Endothelial cell of umbilical vein (primary cell): ENCODE data around the gene DEPDC5. TPM values are rescaled to one million over a fixed set of nuclear protein-coding genes. Genes with fewer than 3 reads are reported as not detected.

ENCODE experiments used
- BruUV-seq: library from RNA; stranded (reverse); fragments of 400-500 nt; replicated peaks from 2 replicates; lab custom pipeline; 2021; lab: Mats Ljungman, UMichigan
- CTCF ChIA-PET: fragments of 300-600, 350-600 bp; sonication (Branson Sonifier 250); formaldehyde crosslinking; loops from one replicate; lab custom pipeline; 2021; ENCODE audit warnings: antibody characterized with exemption, inconsistent platforms; lab: Charles Lee
- POLR2A ChIA-PET: fragments of 300-600, 350-600 bp; sonication (Branson Sonifier 250); formaldehyde crosslinking; loops from one replicate; lab custom pipeline; 2021; ENCODE audit warnings: antibody characterized with exemption, inconsistent platforms; lab: Charles Lee
- DNase-seq: peaks from one replicate; pipeline ENCODE4 v3.0.0-alpha.2; 2011; ENCODE audit warnings: low read depth, low spot score
- FAIRE-seq: peaks from 2 replicates; lab custom pipeline; 2011; peaks lifted over from hg19 to GRCh38; lab: Jason Lieb, UNC
- H2AFZ ChIP-seq: 2 replicates; pipeline ENCODE4 v1.6.0; 2012; ENCODE audit warnings: low read depth, low read length, control low read depth, inconsistent platforms
- H3K27ac ChIP-seq: 2 replicates; pipeline ENCODE4 v1.5.1; 2011; ENCODE audit warnings: low read depth, mild to moderate bottlenecking, control low read depth, low read length, moderate library complexity; ENCODE audit not compliant: insufficient read depth
- H3K27me3 ChIP-seq, 2 experiments: 2 replicates each; pipeline versions ENCODE4 v1.6.0 to v1.6.1; 2011; ENCODE audit warnings: low read length in 2 of 2, mixed read lengths in 1 of 2; ENCODE audit not compliant: control insufficient read depth in 2 of 2, insufficient read depth in 2 of 2
- H3K36me3 ChIP-seq, 2 experiments: 2 replicates in 1 of 2; 3 replicates in 1 of 2; pipeline ENCODE4 v1.5.1; 2011; ENCODE audit warnings: low read length in 2 of 2, mild to moderate bottlenecking in 1 of 2, moderate library complexity in 1 of 2; ENCODE audit not compliant: control insufficient read depth in 2 of 2, insufficient read depth in 2 of 2; ENCODE audit errors: extremely low read depth in 1 of 2
- H3K4me1 ChIP-seq: 3 replicates; pipeline ENCODE4 v1.5.1; 2011; ENCODE audit warnings: mild to moderate bottlenecking, low read length; ENCODE audit not compliant: control insufficient read depth, insufficient read depth; ENCODE audit errors: extremely low read depth
- H3K4me2 ChIP-seq: 2 replicates; pipeline ENCODE4 v1.6.1; 2011; ENCODE audit warnings: low read length, control low read depth, mixed read lengths; ENCODE audit not compliant: insufficient read depth
- H3K4me3 ChIP-seq, 3 experiments: fragments of 200-600 bp in 1 of 3; sonication (generic), shearing (Covaris generic) in 1 of 3; replicated peaks in 1 of 3; 2 replicates each; pipeline ENCODE4 v1.5.1; 2011 to 2016; ENCODE audit warnings: control low read depth in 3 of 3, low read length in 3 of 3, mild to moderate bottlenecking in 2 of 3, inconsistent platforms in 1 of 3, low read depth in 1 of 3, moderate library complexity in 1 of 3; ENCODE audit not compliant: insufficient read depth in 1 of 3
- H3K79me2 ChIP-seq: 2 replicates; pipeline ENCODE4 v1.6.0; 2012; ENCODE audit warnings: low read length, inconsistent platforms; ENCODE audit not compliant: control insufficient read depth, insufficient read depth
- H3K9ac ChIP-seq: replicated peaks from 2 replicates; pipeline ENCODE3; 2011; ENCODE audit warnings: low read length, control low read depth; ENCODE audit not compliant: insufficient read depth; ENCODE audit errors: extremely low read depth
- H3K9me1 ChIP-seq: replicated peaks from 3 replicates; pipeline ENCODE4 v1.6.0; 2011; ENCODE audit warnings: mild to moderate bottlenecking, low read length; ENCODE audit not compliant: control insufficient read depth, insufficient read depth; ENCODE audit errors: extremely low read depth
- H3K9me3 ChIP-seq: replicated peaks from 2 replicates; pipeline ENCODE4 v1.5.1; 2012; ENCODE audit warnings: low read length, inconsistent platforms; ENCODE audit not compliant: control insufficient read depth, insufficient read depth
- H4K20me1 ChIP-seq: replicated peaks from 2 replicates; pipeline ENCODE3; 2011; ENCODE audit warnings: mild to moderate bottlenecking, low read length; ENCODE audit not compliant: control insufficient read depth, insufficient read depth; ENCODE audit errors: extremely low read depth
- CTCF ChIP-seq, 2 donors: IDR thresholded peaks; 1 replicate in 1 of 2; 2 replicates in 1 of 2; pipeline ENCODE4 v1.5.1; 2011; ENCODE audit warnings: low read length in 2 of 2, mild to moderate bottlenecking in 2 of 2, moderate library complexity in 2 of 2, control low read depth in 1 of 2, inconsistent platforms in 1 of 2, low read depth in 1 of 2; ENCODE audit not compliant: insufficient read depth in 1 of 2; ENCODE audit errors: extremely low read depth in 1 of 2
- EZH2 ChIP-seq: IDR thresholded peaks from 2 replicates; pipeline ENCODE4 v1.6.1; 2012; ENCODE audit warnings: borderline replicate concordance, low read depth, mild to moderate bottlenecking, moderate library complexity, low read length, inconsistent platforms; ENCODE audit not compliant: severe bottlenecking
- FOS ChIP-seq: IDR thresholded peaks from 2 replicates; pipeline ENCODE4 v1.6.1; 2011; ENCODE audit warnings: mild to moderate bottlenecking, low read length, moderate library complexity, borderline replicate concordance; ENCODE audit not compliant: insufficient read depth
- GATA2 ChIP-seq: IDR thresholded peaks from 2 replicates; pipeline ENCODE4 v1.7.0; 2011; ENCODE audit warnings: low read depth, mild to moderate bottlenecking, moderate library complexity, mixed read lengths, low read length; ENCODE audit not compliant: insufficient read length, insufficient read depth
- JUN ChIP-seq: IDR thresholded peaks from 2 replicates; pipeline ENCODE4 v1.6.1; 2011; ENCODE audit warnings: borderline replicate concordance, low read depth; ENCODE audit not compliant: insufficient read length, insufficient read depth
- MAX ChIP-seq: IDR thresholded peaks from 2 replicates; pipeline ENCODE4 v1.6.1; 2011; ENCODE audit not compliant: insufficient read depth, insufficient read length
- MYC ChIP-seq: IDR thresholded peaks from one replicate; pipeline ENCODE4 v1.6.1; 2011; ENCODE audit warnings: mild to moderate bottlenecking, low read depth, low read length
- POLR2A ChIP-seq: IDR thresholded peaks from 2 replicates; pipeline ENCODE4 v1.6.1; 2012; ENCODE audit warnings: low read depth, mild to moderate bottlenecking, control low read depth, low read length
- POLR2AphosphoS5 ChIP-seq: IDR thresholded peaks from 2 replicates; pipeline ENCODE4 v1.6.1; 2012; ENCODE audit warnings: low read depth, mild to moderate bottlenecking, control low read depth, low read length, moderate library complexity; ENCODE audit not compliant: insufficient read depth
- dilution Hi-C: fragments of 300-500 bp; cut with MboI; formaldehyde crosslinking; loops from one replicate; pipeline ENCODE4 v1.15.0; 2019; ENCODE audit warnings: low sequenced_read_pairs; ENCODE audit not compliant: extremely low pct_ligation_motif_present
- intact Hi-C: fragments of 100-400 bp; cut with micrococcal nuclease; formaldehyde crosslinking; loops from one replicate; pipeline ENCODE4 v1.10.0; 2022
- polyA plus RNA-seq, 4 experiments: library from polyadenylated mRNA; depleted of rRNA in 3 of 4; stranded (reverse) in 3 of 4; unstranded in 1 of 4; fragments of >200 nt; gene quantifications; 2 replicates each; pipeline versions ENCODE4 v1.2.1 to v1.2.3, GENCODE V29; 2011 to 2012; ENCODE audit warnings: missing spikeins in 1 of 4
- total RNA-seq: library from RNA; stranded (reverse); gene quantifications from 2 replicates; pipeline ENCODE4 v1.2.3, GENCODE V29; 2021

The DEPDC5 gene
- total and polyA plus RNA-seq, 2 donors (not counting 3 experiments of a cell fraction or from before 2014, with no cell fraction given) = 13.1 to 36.6 TPM

DNA sequence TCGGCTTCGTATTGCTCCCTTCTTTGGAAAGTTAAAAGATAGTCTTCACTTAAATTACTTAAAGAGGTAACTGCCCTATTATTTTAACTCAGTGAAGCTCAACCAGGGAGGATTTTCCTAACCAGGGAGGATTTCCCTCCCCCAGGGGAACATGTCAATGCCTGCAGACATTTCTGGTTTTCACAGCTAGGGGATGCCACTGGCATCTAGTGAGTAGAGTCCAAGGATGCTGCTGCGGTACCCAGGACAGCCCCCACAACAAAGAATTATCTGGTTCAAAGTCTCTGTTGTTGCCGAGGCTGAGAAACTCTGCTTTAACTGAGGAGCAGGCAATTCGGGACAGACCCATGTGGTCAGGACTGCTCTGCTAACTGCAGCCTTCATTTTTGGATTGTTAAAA, 82.2 kb downstream of the DEPDC5 start:
- Histone ChIP-seq H2AFZ (no peak overlapping the region), H3K9me3 (no peaks in the 10 kb centered on the region), H3K36me3 (peaks cover 0 to 13% of the 10 kb centered on the region in 2 experiments), H3K4me1 (no peaks in the 10 kb centered on the region), H3K27me3 (no peaks in the 10 kb centered on the region), H3K27ac (no peak overlapping the region), H3K79me2 (no peaks in the 10 kb centered on the region), H3K4me2 (no peak overlapping the region), H4K20me1 (no peaks in the 10 kb centered on the region), H3K9me1 (no peaks in the 10 kb centered on the region), H3K9ac (no peak overlapping the region), H3K4me3 (no peak overlapping the region)
- no peak for FAIRE-seq
- intact Hi-C loops = no loop called here
- ChIA-PET POLR2A (no interaction called here), CTCF (interaction anchor here (1.0 kb wide), 1 partner anchor 134 kb away, joined by 4 read pairs; no protein-coding TSS in a partner anchor)
- no peak for TF ChIP-seq GATA2
- no peak for TF ChIP-seq POLR2AphosphoS5
- TF ChIP-seq FOS = no peak
- no peak for TF ChIP-seq JUN
- TF ChIP-seq MYC = no peak
- dilution Hi-C loops = no loop called here
- no TSS peak for BruUV-seq
- no peak for DNase-seq

GRCh38 chr22:31838917-31839316, 85.1 kb downstream of the DEPDC5 start:
- no TSS peak for BruUV-seq
- no peak for FAIRE-seq

More at GRCh38 chr22:31838917-31839316, 85.1 kb downstream of the DEPDC5 start:
- Histone ChIP-seq H3K9me1 (no peaks in the 10 kb centered on the region), H3K9ac (no peak overlapping the region), H3K9me3 (no peaks in the 10 kb centered on the region), H3K79me2 (no peaks in the 10 kb centered on the region), H3K4me2 (no peak overlapping the region), H3K36me3 (peaks cover 0 to 14% of the 10 kb centered on the region in 2 experiments), H3K27me3 (no peaks in the 10 kb centered on the region), H3K27ac (no peak overlapping the region), H3K4me1 (no peaks in the 10 kb centered on the region), H3K4me3 (no peak overlapping the region), H4K20me1 (no peaks in the 10 kb centered on the region), H2AFZ (no peak overlapping the region)
- intact Hi-C loops (no loop called here), dilution Hi-C loops (no loop called here)
- TF ChIP-seq MAX (no peak), MYC (no peak), FOS (no peak), GATA2 (no peak), EZH2 (no peak), POLR2A (no peak), POLR2AphosphoS5 (no peak), JUN (no peak), CTCF (IDR thresholded peaks at IDR 0.05; ENCODE audit: extremely low read depth in 1 of 2, insufficient read depth in 1 of 2, low read depth in 1 of 2, low read length in 2 of 2) (no peak)
- ChIA-PET CTCF (interaction anchor here (1.8 kb wide), 1 partner anchor 9 kb away, joined by 5 read pairs; no protein-coding TSS in a partner anchor), POLR2A (no interaction called here)
- DNase-seq = no peak
